Ovary (tissue), 3 donors: Measurements from ENCODE around the gene GPATCH4.

ENCODE experiments used
- CTCF ChIP-seq, 3 donors: fragments of 450-650 bp in 2 of 3; fragments of 200-600 bp in 1 of 3; IDR thresholded peaks; one replicate each; pipeline versions ENCODE4 v1.5.1 to v1.8.0; 2016 to 2022; ENCODE audit warnings: antibody characterized with exemption in 3 of 3, mild to moderate bottlenecking in 1 of 3
- EP300 ChIP-seq: sonication (generic); formaldehyde crosslinking; IDR thresholded peaks from one replicate; pipeline ENCODE4 v1.6.1; 2017; ENCODE audit warnings: antibody characterized with exemption
- POLR2A ChIP-seq: fragments of 450-650 bp; IDR thresholded peaks from one replicate; pipeline ENCODE4 v1.6.1; 2017; ENCODE audit warnings: antibody characterized with exemption, mild to moderate bottlenecking, moderate library complexity
- donor health status: DM: no; HTN: no; CAD: no.

- TF ChIP-seq EP300 (no peak), POLR2A (no peak), CTCF (IDR thresholded peaks at IDR 0.05) (no peak)
Observed at GRCh38 chr1:156639601-156640101, 38.4 kb upstream of the GPATCH4 start.
